NCI-H2081 treated with DMSO at 0.1 percent for 48 hours (cell line): ENCODE data around the gene VPS18.

Experiments used
- DNase-seq: peaks from one replicate; lab custom pipeline; 2025; lab: John Stamatoyannopoulos, UW

Gene VPS18

DNA sequence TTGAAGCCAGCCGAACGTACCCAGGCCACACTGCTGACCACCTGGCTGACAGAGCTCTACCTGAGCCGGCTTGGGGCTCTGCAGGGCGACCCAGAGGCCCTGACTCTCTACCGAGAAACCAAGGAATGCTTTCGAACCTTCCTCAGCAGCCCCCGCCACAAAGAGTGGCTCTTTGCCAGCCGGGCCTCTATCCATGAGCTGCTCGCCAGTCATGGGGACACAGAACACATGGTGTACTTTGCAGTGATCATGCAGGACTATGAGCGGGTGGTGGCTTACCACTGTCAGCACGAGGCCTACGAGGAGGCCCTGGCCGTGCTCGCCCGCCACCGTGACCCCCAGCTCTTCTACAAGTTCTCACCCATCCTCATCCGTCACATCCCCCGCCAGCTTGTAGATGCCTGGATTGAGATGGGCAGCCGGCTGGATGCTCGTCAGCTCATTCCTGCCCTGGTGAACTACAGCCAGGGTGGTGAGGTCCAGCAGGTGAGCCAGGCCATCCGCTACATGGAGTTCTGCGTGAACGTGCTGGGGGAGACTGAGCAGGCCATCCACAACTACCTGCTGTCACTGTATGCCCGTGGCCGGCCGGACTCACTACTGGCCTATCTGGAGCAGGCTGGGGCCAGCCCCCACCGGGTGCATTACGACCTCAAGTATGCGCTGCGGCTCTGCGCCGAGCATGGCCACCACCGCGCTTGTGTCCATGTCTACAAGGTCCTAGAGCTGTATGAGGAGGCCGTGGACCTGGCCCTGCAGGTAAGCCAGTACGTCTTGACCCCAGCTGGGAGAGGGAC lies 6.2 kb downstream of the VPS18 start:
- DNase-seq: no peak

DNA sequence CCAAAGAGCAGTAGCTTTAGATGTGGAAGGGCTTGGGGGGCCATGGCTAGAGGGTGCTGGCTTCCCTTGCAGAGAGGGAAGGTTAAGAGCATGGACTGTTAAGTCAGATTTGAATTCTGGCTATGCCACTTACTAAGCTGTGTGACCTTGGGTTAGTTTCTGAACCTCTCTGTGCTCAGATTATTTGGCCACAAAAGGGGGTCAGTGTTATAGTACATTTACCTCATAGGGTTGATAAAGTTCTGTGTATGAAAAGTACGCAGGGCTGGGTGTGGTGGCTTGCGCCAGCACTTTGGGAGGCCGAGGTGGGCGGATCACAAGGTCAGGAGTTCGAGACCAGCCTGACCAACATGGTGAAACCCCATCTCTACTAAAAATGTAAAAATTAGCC lies 6.8 kb downstream of the VPS18 start:
- DNase-seq: no peak

GRCh38 chr15:40902605-40903561 lies 8.6 kb downstream of the VPS18 start:
- DNase-seq: no peak

GRCh38 chr15:40904552-40905201 lies 10.4 kb downstream of the VPS18 start:
- no peak for DNase-seq

DNA sequence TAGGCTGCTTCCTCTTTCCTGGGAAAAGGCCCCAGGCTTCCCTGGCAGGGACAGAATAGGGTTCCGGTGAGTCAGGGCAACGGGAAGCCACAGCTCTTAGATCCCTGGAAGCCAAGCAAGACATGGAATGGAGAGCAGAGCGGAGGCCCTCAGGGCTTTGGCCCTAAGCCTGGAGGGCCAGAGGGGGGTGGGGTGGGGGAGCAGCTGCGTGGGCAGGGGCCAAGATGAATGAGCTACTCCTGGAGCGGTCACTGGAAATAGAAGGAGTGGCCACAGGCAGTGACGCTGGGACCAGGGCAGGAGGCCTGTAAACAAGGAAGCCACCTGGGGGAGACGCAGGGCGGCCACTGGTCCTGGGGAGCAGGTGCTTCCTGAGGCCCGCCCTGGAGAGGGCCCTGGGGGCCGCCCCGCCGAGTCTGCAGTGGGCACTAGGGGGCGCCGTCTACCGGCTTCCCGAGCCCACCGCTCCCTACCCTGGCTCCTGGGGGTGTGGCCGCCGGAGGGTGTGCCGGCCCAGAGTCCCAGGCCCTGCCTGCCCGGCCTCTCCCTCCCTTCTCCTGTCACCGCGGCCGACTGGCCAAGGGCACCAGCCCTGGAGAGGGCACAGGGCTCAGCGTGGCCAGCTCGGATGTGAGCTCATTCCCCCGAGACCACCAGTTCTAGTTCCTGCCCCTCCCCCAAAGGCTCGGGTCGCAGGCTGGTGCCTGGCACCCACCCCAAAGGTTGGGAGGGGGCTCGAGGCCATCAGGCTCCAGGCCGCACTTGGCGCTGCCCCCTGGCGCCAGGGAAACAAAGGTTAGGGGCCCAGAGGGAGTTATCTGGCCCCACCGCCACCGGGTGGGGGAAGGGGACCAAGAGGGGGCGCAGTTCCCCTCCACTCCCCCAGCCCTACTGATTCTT lies 12.1 kb downstream of the VPS18 start:
- DNase-seq: peak; percentile 45

DNA sequence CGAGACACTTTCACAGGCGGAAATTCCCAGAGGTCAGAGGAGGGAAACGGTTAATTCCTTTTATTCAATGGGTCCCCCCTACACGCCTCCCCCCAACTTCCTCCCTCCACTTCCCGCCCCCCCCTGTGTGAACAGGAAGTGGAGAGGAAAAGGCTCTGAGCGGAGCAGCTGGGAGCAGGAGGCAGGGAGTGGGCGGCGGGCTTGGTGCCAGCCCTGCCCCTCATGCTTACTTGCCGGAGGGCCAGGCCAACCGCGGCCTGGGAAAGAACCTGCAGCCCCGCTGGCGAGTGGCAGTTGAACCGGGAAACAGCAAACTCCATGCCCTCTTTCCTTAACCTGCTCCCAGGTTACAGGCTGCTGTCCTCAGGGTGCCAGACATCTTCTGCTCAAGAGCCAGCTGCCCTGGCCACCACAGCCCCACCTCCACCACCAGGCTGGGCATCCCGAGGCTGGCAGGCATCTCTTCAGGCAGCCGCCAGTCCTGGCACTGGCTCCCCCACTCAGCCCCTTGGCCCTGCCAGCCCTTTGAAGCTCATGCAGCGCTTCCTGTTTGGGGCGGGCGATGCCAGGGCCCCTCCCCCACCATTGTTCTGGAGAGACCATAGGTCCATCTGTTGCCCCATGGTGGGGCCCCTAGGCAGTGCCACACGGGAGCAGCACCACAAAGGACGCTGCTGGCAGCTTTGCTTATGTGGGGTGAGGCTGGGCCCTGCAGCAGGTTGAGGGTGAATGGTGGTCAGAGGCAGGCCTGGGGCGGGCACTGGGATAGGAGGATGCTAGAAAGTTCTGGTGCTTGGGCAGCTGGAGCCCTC lies 12.9 kb downstream of the VPS18 start:
- peak; percentile 41 for DNase-seq

DNA sequence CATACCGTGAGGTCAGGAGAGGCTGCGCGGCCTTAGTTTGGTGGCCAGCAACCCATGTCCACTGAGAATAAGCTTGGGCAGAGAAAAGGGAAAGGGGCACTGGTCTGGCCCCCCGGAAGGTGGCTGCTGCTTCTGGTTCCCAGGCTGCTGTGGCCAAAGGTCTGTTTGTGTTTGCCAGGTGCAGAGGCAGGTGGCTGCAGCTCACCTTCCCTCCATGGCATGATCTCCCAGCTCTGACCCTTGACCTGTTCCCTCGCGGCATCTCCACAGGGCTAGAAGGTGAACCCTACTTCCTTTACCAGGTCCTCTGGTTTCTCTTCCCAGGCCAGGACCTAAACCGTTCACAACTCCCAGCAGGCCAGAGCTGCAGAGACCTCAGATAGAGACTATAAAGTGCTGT lies 13.8 kb downstream of the VPS18 start:
- no peak for DNase-seq

- no peak for DNase-seq
These were observed 15.7 kb downstream of the VPS18 start for GRCh38 chr15:40909662-40910630.

GRCh38 chr15:40911141-40911540 lies 16.9 kb downstream of the VPS18 start:
- DNase-seq: no peak

DNA sequence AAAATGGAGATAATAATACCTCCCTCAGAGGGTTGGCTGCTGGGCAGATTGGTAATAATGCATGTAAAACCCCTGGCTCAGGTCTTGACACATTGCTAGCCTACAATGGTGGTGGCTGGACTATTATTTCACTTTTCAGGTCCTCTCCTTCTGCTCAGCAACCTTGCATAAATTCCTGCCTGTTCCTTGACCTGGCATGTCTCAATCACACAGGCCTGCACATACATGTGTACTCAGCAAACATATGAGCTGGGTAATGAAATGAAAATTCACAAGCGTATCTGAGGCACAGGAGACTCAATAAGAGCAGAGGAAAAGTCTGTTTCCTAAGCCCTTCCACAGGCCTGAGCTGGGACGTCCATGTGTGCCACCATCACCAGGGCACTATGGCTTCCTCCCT lies 17.4 kb downstream of the VPS18 start:
- DNase-seq: no peak

GRCh38 chr15:40912478-40912877 lies 18.2 kb downstream of the VPS18 start:
- DNase-seq: no peak

- no peak for DNase-seq
These were observed 19.8 kb downstream of the VPS18 start for GRCh38 chr15:40914013-40914412.

DNA sequence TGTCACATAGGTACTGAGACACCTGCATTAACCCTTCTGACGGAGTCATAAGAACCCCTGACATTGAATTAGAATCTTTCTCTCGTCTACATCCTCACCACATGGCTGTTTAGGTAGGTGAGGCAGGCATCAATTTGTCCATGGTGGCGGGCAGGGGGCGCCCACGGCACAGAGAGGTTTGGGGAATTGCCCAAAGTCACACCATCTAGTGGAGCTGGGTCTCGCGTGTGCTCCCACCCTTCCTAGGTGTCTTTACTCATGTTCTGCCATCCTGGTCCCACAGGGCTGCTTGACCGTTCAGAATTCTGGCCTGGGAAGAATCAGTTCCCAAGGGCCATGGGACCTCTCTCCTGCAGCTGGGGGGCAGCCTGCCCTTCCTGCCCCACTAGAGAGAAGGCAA lies 20.2 kb downstream of the VPS18 start:
- DNase-seq: no peak

GRCh38 chr15:40915116-40915661 lies 20.9 kb downstream of the VPS18 start:
- no peak for DNase-seq

DNA sequence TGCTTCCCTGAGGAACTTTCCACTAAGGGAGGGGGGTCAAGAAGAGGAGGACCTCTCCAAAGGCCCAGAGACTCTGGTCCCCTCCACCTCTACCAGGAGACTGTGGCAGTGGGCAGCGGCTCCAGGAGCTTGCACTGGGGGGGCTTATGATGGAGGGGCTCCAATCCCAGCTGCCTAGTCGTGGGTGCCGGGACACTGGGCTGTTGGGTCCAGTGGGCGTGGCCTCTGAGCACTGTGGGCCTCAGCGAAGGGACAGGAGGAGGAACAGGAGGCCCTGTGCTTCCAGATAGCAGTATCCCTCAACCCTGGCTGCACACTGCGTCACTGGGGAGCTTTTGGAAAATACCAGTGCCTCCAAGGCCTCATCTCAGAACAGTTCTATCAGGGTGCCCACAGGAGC lies 21.4 kb downstream of the VPS18 start:
- DNase-seq: no peak

- no peak for DNase-seq
These were observed 23.3 kb downstream of the VPS18 start for GRCh38 chr15:40917585-40917984.

DNA sequence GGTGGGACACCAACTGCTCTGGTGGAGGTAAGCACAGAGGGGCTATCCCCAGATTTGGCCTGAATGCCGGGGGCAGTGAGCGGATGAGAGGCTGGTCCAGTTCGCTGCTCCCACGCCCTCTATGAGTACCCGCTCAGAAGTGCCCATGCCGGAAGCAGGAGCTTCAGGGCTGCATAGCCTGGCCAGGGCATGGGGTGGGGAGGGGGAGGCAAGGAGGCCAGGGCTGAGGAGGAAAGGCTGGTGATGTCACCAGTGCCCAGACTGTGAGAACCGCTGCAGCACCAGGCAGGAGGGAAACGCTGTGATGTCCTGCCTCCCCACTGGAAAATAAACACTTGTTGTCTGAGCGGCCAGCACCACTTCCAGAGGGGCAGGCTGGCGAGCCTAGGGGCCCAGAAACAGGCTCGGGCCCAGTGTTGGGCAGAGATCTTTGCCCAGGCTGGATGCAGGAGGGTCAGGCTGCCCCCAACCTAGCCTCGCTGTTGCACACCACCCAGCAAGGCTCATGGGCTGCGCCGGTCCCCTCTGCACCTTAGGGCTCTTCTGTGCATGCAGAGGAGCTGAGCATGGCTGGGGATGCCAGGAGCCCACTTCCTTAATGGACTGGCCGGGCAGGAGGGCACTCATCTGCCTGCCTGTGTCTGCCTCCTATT lies 24.0 kb downstream of the VPS18 start:
- no peak for DNase-seq

- no peak for DNase-seq
These were observed 24.6 kb downstream of the VPS18 start for GRCh38 chr15:40918799-40919392.
